Measurements from ENCODE around the gene C3orf18. TPM values are rescaled to one million over a fixed set of nuclear protein-coding genes. Genes with fewer than 3 reads are reported as not detected.
"Not testable (repeated sequence)": the region's sequence is repeated elsewhere in the genome, so short reads cannot be mapped to it uniquely, and the experiment has no call there.

C3orf18 gene
- total RNA-seq, 2 experiments from 2014 or later, result 37.9 to 41.3 TPM

DNA sequence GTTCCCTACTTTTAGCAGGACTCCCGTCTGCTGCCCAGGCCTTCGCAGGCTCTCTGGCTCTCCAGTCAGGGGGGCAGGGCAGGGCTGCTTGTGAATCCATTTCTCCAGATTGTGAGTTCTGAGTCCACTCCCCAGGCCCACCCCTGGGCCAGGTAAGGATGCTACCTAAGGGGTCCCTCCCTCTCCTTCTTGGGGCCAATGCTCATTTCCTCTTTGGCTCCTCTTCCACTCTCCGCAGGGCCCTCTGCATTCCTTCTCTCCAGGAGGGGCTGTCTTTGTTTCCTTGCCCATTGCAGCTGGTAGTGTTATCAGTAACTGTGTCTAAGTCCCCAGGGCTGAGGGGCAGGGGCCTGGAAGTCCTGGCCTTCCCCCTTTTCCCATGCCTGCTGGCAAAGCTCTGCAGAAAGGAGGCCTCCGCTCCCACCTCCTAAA, 51.1 kb downstream of the C3orf18 start:
- CTCF ChIA-PET, result interaction anchor here (1.9 to 4.0 kb wide), 2 partner anchors 27 to 80 kb away, joined by 6 to 27 read pairs; no protein-coding TSS in a partner anchor
- no peak overlapping the region for H3K27ac Mint-ChIP-seq
- no peak for DNase-seq
- POLR2A ChIA-PET, result no interaction called here
- H3K4me1 Mint-ChIP-seq (ENCODE audit: low read depth), result peaks cover 3% of the 10 kb centered on the region
- intact Hi-C loops (cut with micrococcal nuclease), result no loop called here
- no peak for ATAC-seq
- H3K9me3 Mint-ChIP-seq, result no peaks in the 10 kb centered on the region
- TF ChIP-seq, protein P1, sequence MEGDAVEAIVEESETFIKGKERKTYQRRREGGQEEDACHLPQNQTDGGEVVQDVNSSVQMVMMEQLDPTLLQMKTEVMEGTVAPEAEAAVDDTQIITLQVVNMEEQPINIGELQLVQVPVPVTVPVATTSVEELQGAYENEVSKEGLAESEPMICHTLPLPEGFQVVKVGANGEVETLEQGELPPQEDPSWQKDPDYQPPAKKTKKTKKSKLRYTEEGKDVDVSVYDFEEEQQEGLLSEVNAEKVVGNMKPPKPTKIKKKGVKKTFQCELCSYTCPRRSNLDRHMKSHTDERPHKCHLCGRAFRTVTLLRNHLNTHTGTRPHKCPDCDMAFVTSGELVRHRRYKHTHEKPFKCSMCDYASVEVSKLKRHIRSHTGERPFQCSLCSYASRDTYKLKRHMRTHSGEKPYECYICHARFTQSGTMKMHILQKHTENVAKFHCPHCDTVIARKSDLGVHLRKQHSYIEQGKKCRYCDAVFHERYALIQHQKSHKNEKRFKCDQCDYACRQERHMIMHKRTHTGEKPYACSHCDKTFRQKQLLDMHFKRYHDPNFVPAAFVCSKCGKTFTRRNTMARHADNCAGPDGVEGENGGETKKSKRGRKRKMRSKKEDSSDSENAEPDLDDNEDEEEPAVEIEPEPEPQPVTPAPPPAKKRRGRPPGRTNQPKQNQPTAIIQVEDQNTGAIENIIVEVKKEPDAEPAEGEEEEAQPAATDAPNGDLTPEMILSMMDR (IDR thresholded peaks at IDR 0.05), result no peak
- H3K27me3 Mint-ChIP-seq, result no peaks in the 10 kb centered on the region
- no peak overlapping the region for H3K4me3 Mint-ChIP-seq
- H3K36me3 Mint-ChIP-seq (ENCODE audit: low read depth), result no peaks in the 10 kb centered on the region

- DNase-seq, result no peak
- ATAC-seq, result peak; percentile 31
- CTCF ChIA-PET, result interaction anchor here (0.8 to 4.0 kb wide), 4 partner anchors 12 to 79 kb away, joined by 3 to 27 read pairs (median 6); partner anchors contain the start of gene CACNA2D2
- H3K27ac Mint-ChIP-seq, result no peak overlapping the region
- TF ChIP-seq, protein P1 (IDR thresholded peaks at IDR 0.05), result no peak
- no peak overlapping the region for H3K4me3 Mint-ChIP-seq
- no peaks in the 10 kb centered on the region for H3K27me3 Mint-ChIP-seq
- H3K4me1 Mint-ChIP-seq (ENCODE audit: low read depth), result peaks cover 3% of the 10 kb centered on the region
- no peaks in the 10 kb centered on the region for H3K36me3 Mint-ChIP-seq (ENCODE audit: low read depth)
- POLR2A ChIA-PET, result no interaction called here
- intact Hi-C loops (cut with micrococcal nuclease), result no loop called here
- H3K9me3 Mint-ChIP-seq, result no peaks in the 10 kb centered on the region
Measured at GRCh38 chr3:50515565-50516439, 51.7 kb downstream of the C3orf18 start.

DNA sequence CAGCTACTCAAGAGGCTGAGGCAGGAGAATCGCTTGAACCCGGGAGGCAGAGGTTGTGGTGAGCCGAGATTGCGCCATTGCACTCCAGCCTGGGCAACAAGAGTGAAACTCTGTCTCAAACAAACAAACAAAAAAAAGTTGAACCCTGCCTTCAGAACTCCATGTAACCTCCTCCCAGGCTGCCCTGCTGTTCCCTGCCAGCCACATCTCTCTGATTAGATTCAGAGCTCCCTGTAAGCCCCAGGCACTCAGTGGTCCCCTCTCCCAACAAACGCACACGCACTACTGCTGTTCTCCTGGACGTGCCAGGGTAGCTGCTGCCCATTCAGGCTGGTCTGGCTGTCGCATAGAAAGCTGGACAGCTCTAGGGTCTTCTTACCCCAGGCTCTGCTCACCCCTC, 54.6 kb downstream of the C3orf18 start:
- CTCF ChIA-PET, result interaction anchor here (5.0 to 5.3 kb wide), 2 partner anchors 30 to 37 kb away, joined by 21 to 23 read pairs; no protein-coding TSS in a partner anchor
- intact Hi-C loops (cut with micrococcal nuclease); H3K27me3 Mint-ChIP-seq; H3K4me1 Mint-ChIP-seq (ENCODE audit: low read depth); ATAC-seq; H3K4me3 Mint-ChIP-seq; H3K9me3 Mint-ChIP-seq; H3K36me3 Mint-ChIP-seq (ENCODE audit: low read depth); POLR2A ChIA-PET; DNase-seq; H3K27ac Mint-ChIP-seq: not testable (repeated sequence)

- no peaks in the 10 kb centered on the region for H3K9me3 Mint-ChIP-seq
- H3K36me3 Mint-ChIP-seq (ENCODE audit: low read depth), result no peaks in the 10 kb centered on the region
- intact Hi-C loops (cut with micrococcal nuclease), result no loop called here
- H3K27ac Mint-ChIP-seq, result no peak overlapping the region
- ATAC-seq (no peak), DNase-seq (no peak)
- POLR2A ChIA-PET, result no interaction called here
- CTCF ChIA-PET, result interaction anchor here (5.0 to 5.3 kb wide), 2 partner anchors 30 to 38 kb away, joined by 21 to 23 read pairs; no protein-coding TSS in a partner anchor
- TF ChIP-seq, protein P1 (IDR thresholded peaks at IDR 0.05), result no peak
- no peaks in the 10 kb centered on the region for H3K27me3 Mint-ChIP-seq
- no peak overlapping the region for H3K4me3 Mint-ChIP-seq
- no peaks in the 10 kb centered on the region for H3K4me1 Mint-ChIP-seq (ENCODE audit: low read depth)
Measured at GRCh38 chr3:50512131-50512530, 55.4 kb downstream of the C3orf18 start.

DNA sequence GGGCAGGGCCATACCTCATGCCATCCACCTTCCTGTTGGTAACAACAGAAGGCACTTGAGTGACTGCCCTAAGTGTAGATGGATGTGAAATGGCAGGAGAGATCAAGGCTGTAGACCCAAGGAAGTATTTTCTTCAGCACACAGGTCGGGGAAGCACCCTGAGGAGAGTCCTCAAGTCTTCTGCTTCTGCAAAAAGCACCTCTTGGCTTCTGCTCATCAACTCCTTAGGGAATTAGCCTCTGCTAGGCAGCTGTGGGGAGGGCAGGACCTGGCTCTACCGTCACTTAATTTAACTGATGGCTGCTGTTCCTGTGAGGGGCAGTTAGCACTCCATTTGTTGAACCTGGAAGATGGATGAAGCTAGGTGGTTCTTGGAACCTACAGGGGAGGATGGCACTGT, 57.2 kb downstream of the C3orf18 start:
- intact Hi-C loops (cut with micrococcal nuclease), result no loop called here
- Mint-ChIP-seq H3K4me3 (no peak overlapping the region), H3K36me3 (ENCODE audit: low read depth) (no peaks in the 10 kb centered on the region), H3K27me3 (no peaks in the 10 kb centered on the region), H3K9me3 (no peaks in the 10 kb centered on the region), H3K4me1 (ENCODE audit: low read depth) (no peaks in the 10 kb centered on the region), H3K27ac (no peak overlapping the region)
- ChIA-PET CTCF (interaction anchor here (3.1 to 5.3 kb wide), 3 partner anchors 8 to 40 kb away, joined by 16 to 23 read pairs (median 21); no protein-coding TSS in a partner anchor), POLR2A (no interaction called here)
- TF ChIP-seq, protein P1 (IDR thresholded peaks at IDR 0.05), result no peak
- no peak for DNase-seq
- no peak for ATAC-seq

Data from activated CD8-positive, alpha-beta T cell treated with anti-CD3 and anti-CD28 coated beads for 36 hours (primary cell).